Hematopoietic multipotent progenitor cell treated with erythropoietin and hydrocortisone succinate and interleukin-3 and kit ligand, for 4 days (in vitro differentiated cells): ENCODE results near the gene MDFIC.
A peak's percentile ranks its signal among the peaks of the same experiment; 100 is the strongest.

Source experiments
- DNase-seq: peaks from one replicate; pipeline ENCODE4 v3.0.0-alpha.2; 2015

MDFIC gene

DNA sequence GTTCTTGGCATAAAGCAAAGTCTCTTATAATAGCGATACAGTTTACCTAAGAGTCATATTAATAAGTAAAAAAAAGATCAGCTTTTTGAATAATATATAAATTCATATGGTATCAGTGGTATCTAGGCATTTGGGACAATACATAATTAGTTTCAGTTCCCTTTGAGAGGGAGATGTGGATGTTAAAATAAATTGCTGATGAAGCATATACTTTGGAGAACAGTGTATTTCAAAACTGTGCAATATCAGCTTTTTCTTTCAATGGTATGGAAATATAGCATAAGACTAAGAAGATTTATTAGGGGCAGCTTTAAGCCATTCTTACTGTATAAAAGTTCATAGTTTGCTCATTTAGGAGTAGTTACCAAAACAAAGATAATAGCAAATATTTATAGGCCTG is 35.5 kb downstream of the MDFIC start:
- DNase-seq = no peak

- DNase-seq = no peak
These were observed 38.0 kb downstream of the MDFIC start for GRCh38 chr7:114959931-114960330.

DNA sequence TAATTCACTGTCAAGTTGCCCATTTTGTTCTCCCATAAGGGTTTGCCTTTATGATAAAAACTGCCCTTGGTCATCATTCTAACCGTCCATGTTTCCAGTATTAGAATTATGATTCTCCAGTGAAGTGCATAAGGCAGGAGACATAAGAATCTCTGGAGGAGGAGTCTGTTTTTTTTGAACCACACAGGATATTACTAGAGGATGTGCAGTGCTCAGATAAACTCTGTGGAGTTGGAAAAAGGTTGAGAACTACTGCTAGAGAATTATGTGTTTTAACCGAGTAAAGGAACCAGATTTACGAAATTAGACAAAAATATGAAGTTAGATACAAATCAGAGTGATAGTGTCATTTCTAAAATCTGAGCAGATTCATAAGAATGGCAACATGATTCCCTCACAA is 40.5 kb downstream of the MDFIC start:
- peak; percentile 30 for DNase-seq

DNA sequence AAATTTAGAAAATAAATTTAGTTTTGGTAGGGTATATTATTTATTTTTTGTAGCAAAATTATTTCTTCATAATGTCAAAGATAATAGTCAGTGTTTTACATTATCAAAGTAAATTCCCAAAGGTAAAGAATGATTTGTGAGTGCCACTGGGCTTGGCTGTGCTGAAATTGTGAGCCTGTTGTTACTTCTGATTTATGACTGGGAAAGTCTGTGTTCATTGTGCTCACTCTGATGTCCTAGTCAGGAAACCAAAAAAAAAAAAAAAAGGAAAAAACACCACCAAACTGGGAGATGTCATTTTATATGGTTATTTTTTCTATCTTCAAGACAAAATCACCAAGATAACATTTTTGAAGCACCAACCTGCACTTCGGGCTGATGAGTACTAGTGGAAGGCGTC is 44.3 kb downstream of the MDFIC start:
- DNase-seq = no peak

- no peak for DNase-seq
These were observed 47.2 kb downstream of the MDFIC start for GRCh38 chr7:114969096-114969495.

DNA sequence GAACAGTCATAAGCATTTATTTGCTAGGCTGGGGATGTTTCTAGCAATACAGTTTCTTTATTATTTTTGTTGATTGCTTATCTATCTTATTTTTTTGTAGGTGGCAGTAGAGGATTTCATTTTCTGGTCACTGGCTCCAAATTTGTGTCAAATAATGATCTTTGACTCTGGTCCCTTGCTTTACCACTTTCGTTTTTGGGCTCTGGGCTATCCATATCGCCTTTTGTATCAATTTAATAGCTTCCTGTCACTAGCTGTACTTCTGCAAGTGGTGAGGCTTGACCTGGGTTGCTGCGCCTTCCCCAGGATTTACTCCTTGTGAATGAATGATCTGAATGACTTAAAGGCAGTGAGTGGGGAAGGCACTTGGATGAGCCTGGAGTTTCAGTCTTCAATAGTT is 48.4 kb downstream of the MDFIC start:
- peak; percentile 34 for DNase-seq

- DNase-seq = peak; percentile 21
These were observed 48.8 kb downstream of the MDFIC start for GRCh38 chr7:114970732-114971131.

- DNase-seq = no peak
These were observed 50.7 kb downstream of the MDFIC start for GRCh38 chr7:114972567-114972966.

DNA sequence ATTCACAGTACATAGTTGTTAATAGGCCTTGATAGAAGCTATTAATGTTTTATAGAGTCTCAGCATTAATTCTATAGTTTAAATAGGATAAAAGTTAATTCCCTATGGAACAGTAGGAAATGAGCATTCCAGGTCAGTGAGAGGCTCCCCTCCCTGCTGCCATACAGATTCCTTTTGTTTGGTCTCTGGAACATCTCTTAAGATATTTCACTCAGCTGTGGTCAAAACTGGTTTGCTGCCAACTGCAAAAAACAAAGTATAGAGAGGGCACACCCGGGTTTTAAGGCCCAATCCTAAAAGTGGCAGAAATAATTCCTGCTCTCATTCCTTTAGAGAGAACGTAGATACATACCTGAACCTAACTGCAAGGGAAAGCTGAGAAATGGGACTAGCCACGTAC is 51.3 kb downstream of the MDFIC start:
- peak; percentile 22 for DNase-seq

DNA sequence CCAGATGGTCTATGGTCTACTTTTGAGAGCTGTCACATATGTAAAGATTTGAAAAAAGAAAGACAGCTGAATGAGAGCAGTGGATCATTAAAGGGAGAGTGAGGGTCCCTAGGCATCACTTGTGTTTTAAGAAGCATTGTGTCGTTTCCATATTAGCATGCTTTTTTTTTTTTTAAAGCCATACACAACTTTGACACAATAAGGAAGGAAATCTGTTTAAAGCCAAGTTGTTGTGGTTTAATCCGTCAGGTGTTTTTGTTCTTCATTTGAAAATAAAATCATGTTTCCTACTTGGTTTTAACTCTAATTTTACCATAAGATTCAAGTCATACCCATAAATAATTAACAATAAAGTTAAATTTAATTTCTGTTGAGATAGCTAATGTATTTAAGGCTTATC is 53.5 kb downstream of the MDFIC start:
- peak; percentile 24 for DNase-seq

DNA sequence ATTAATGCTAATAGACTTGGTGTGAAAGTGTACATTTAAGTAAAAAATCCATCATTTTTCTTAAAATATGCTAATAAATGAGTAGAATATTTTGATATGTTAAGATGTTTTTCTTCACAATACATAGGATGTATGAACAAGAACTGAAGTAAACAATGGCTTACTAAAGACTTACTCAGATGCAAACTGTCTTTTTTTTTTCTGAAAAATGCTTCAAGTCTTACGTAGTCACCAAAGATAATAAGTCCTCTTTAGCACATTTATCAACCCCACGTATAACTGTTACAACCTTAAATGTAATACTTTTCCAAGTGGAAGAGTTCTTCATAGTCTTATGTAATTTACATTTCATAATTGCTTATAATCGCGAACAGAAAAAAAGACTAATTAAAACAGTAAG is 54.8 kb downstream of the MDFIC start:
- DNase-seq = no peak

DNA sequence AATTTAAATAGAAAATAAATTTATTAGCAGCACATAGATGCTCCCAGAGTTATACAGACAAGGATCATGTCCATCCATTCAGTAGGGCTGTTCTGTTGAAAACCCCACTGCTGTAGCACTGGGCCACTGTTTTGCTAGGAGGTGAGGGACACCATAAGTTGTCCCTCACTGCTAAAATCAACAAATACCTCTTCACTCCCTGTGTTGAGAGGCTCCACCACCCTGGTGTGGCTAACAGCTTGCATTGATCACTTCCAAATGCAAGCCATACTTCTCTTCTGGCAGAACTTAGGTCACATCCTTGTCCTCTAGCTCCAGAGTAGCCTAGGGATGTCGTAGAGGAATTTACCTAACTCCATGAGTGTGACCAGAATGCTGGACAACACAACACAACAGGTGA is 55.4 kb downstream of the MDFIC start:
- no peak for DNase-seq

GRCh38 chr7:114979388-114979787 is 57.5 kb downstream of the MDFIC start:
- DNase-seq = no peak

DNA sequence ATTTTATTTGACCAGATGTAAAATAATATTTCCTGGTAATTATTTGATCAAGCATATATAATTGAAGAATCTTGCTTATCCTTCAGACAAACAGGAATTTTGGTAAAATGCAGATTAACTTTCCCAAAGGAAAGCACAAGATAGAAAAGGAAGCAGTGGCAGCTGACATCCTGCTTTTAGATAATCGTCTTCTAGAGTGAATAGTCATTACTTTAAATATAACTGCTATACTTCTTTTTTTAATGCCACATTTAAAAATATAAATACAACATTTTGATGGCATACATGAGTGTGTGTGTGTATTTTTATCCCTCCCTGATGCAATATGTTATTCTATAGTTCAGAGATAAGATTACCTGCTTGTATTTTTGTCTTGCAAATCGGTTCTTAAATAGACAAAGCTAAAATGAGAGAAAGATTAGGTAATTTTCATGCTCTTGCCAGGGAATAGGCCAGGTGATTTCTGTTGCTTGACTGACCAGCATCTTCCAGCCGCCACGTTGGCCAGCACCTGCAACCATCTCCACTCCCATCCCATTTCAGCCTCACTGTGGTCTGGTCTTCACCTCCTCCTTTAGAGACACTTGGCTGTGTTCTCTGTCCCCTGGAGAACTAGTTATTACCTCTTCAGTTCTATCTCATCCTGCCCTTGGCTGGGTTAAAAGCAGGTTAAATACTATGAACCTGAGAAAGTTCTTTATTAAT is 58.1 kb downstream of the MDFIC start:
- no peak for DNase-seq

- DNase-seq = peak; percentile 47
These were observed 59.4 kb downstream of the MDFIC start for GRCh38 chr7:114981323-114981722.

GRCh38 chr7:114985116-114985715 is 63.3 kb downstream of the MDFIC start:
- DNase-seq = no peak

GRCh38 chr7:114986190-114987180 is 64.6 kb downstream of the MDFIC start:
- DNase-seq = no peak

- no peak for DNase-seq
These were observed 66.1 kb downstream of the MDFIC start for GRCh38 chr7:114988026-114988425.

DNA sequence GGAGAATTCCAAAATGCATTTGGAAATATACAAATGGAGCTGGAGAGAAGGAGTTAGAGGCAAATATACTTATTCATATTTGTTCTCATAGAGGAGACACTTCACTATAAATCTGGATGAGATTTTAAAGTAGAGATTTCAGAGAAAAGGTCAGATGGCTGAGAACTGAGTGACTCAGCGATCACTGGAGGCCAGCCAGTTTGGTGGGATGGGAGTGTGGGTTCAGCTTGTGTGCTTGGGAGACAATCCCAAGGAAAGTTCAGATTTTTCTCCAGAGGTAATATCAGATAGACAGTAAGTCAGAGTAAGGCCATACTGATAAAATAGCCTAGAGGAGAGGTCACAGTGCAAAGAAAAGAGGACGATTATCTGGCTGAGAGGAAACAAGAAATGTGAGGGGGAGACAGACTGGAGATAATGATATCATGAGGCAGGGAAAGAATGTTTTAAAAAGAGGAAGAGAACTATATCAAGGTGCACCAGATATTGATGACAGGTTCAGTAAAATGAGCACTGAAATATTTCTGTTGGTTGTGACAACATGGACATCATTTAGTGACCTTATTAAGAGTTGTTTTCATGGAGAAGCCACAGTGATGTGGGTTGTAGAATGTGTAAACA is 67.0 kb downstream of the MDFIC start:
- peak; percentile 68 for DNase-seq

GRCh38 chr7:114989531-114989930 is 67.6 kb downstream of the MDFIC start:
- no peak for DNase-seq

GRCh38 chr7:114997487-114998404 is 75.9 kb downstream of the MDFIC start:
- no peak for DNase-seq

GRCh38 chr7:115004121-115004520 is 82.2 kb downstream of the MDFIC start:
- DNase-seq = no peak
